Astrocyte (in vitro differentiated cells and primary cell): ENCODE data around the gene FFAR1. TPM values are rescaled to one million over a fixed set of nuclear protein-coding genes. Genes with fewer than 3 reads are reported as not detected.

ENCODE experiments used
- DNase-seq: peaks from one replicate; pipeline ENCODE4 v3.0.0-alpha.2; 2010; ENCODE audit warnings: low read depth
- FAIRE-seq: peaks from 2 replicates; lab custom pipeline; 2011; peaks lifted over from hg19 to GRCh38; lab: Jason Lieb, UNC
- H2AFZ ChIP-seq: 2 replicates; pipeline ENCODE4 v1.6.0; 2012; ENCODE audit warnings: low read depth, low read length, inconsistent platforms
- H3K27ac ChIP-seq: 2 replicates; pipeline ENCODE4 v1.5.1; 2011; ENCODE audit warnings: low read depth, low read length, inconsistent platforms
- H3K27me3 ChIP-seq: 2 replicates; pipeline ENCODE4 v1.6.0; 2011; ENCODE audit warnings: low read length, inconsistent platforms; ENCODE audit not compliant: insufficient read depth
- H3K36me3 ChIP-seq: 2 replicates; pipeline ENCODE4 v1.5.1; 2011; ENCODE audit warnings: low read length, inconsistent platforms; ENCODE audit not compliant: insufficient read depth
- H3K4me1 ChIP-seq: 2 replicates; pipeline ENCODE4 v1.5.1; 2011; ENCODE audit warnings: low read length, inconsistent platforms; ENCODE audit not compliant: insufficient read depth
- H3K4me2 ChIP-seq: 2 replicates; pipeline ENCODE4 v1.6.0; 2012; ENCODE audit warnings: low read length, inconsistent platforms
- H3K4me3 ChIP-seq: 2 replicates; pipeline ENCODE4 v1.5.1; 2011; ENCODE audit warnings: low read depth, mild to moderate bottlenecking, low read length, inconsistent platforms; ENCODE audit not compliant: insufficient read depth
- H3K79me2 ChIP-seq: 2 replicates; pipeline ENCODE4 v1.6.0; 2012; ENCODE audit warnings: mild to moderate bottlenecking, low read length, inconsistent platforms; ENCODE audit not compliant: insufficient read depth
- H3K9ac ChIP-seq: 2 replicates; pipeline ENCODE4 v1.6.0; 2012; ENCODE audit warnings: mild to moderate bottlenecking, low read length, inconsistent platforms
- H3K9me3 ChIP-seq: 2 replicates; pipeline ENCODE4 v1.5.1; 2012; ENCODE audit warnings: low read depth, mild to moderate bottlenecking, low read length, inconsistent platforms; ENCODE audit not compliant: insufficient read depth
- H4K20me1 ChIP-seq: 2 replicates; pipeline ENCODE4 v1.6.0; 2012; ENCODE audit warnings: low read length, inconsistent platforms; ENCODE audit not compliant: insufficient read depth
- H3K27ac Mint-ChIP-seq: one replicate; pipeline ENCODE4 v1.8.0; 2021; ENCODE audit warnings: mild to moderate bottlenecking, mixed read lengths; ENCODE audit not compliant: unreplicated experiment
- H3K27me3 Mint-ChIP-seq: one replicate; pipeline ENCODE4 v1.8.0; 2021; ENCODE audit warnings: low read depth, mixed read lengths; ENCODE audit not compliant: unreplicated experiment
- H3K36me3 Mint-ChIP-seq: one replicate; pipeline ENCODE4 v1.8.0; 2021; ENCODE audit warnings: low read depth, mixed read lengths; ENCODE audit not compliant: unreplicated experiment
- H3K4me1 Mint-ChIP-seq: one replicate; pipeline ENCODE4 v1.8.0; 2021; ENCODE audit warnings: low read depth, mixed read lengths; ENCODE audit not compliant: unreplicated experiment
- H3K4me3 Mint-ChIP-seq: one replicate; pipeline ENCODE4 v1.8.0; 2021; ENCODE audit warnings: mild to moderate bottlenecking, moderate library complexity, mixed read lengths; ENCODE audit not compliant: unreplicated experiment
- H3K9me3 Mint-ChIP-seq: one replicate; pipeline ENCODE4 v1.8.0; 2021; ENCODE audit warnings: mild to moderate bottlenecking, mixed read lengths; ENCODE audit not compliant: unreplicated experiment
- CTCF ChIP-seq: IDR thresholded peaks from 2 replicates; pipeline ENCODE4 v1.5.1; 2011; ENCODE audit warnings: low read depth, mild to moderate bottlenecking, inconsistent platforms, low read length, moderate library complexity; ENCODE audit not compliant: insufficient read depth
- EZH2 ChIP-seq: IDR thresholded peaks from 2 replicates; pipeline ENCODE4 v1.6.1; 2012; ENCODE audit warnings: mild to moderate bottlenecking, low read length, inconsistent platforms; ENCODE audit not compliant: insufficient read depth
- total RNA-seq: library from RNA; stranded (reverse); gene quantifications from 2 replicates; pipeline ENCODE4 v1.2.1, GENCODE V29; 2021

Gene FFAR1
- total RNA-seq, 1 donor from 2014 or later = not detected

- H3K4me1 Mint-ChIP-seq = peaks cover 3% of the 10 kb centered on the region
- Histone ChIP-seq H3K79me2 (no peaks in the 10 kb centered on the region), H3K9ac (no peak overlapping the region), H3K27ac (no peak overlapping the region), H2AFZ (no peak overlapping the region), H3K4me1 (no peaks in the 10 kb centered on the region), H3K4me3 (no peak overlapping the region), H3K4me2 (no peak overlapping the region), H3K27me3 (peaks cover 3% of the 10 kb centered on the region), H3K36me3 (no peaks in the 10 kb centered on the region), H4K20me1 (no peaks in the 10 kb centered on the region), H3K9me3 (no peaks in the 10 kb centered on the region)
- no peaks in the 10 kb centered on the region for H3K36me3 Mint-ChIP-seq
- H3K27ac Mint-ChIP-seq = no peak overlapping the region
- DNase-seq = no peak
- H3K4me3 Mint-ChIP-seq = no peak overlapping the region
- H3K9me3 Mint-ChIP-seq = no peaks in the 10 kb centered on the region
- FAIRE-seq = no peak
- TF ChIP-seq EZH2 (no peak), CTCF (no peak)
- H3K27me3 Mint-ChIP-seq = peaks cover 51% of the 10 kb centered on the region
These were observed 2.2 kb downstream of the FFAR1 start for GRCh38 chr19:35349614-35350521.

DNA sequence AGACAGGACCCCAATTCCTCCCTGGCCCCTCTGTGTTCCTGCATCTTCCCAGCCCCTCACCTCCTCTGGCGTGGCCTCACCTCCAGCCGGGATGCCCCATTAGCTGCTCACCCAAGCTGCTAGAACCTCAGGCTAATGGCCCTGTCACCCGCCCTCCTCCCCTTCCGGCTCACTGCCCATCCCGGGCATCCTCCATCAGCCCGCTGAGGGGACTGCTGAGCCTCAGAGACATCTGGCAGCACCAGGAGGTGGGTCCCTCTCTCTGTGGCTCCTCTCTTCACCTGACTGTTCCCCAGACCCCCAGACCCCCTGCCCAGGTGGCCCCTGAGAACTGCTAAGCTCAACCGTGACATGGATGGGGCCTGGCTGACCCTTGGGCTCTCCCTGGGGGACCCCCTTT is 2.9 kb downstream of the FFAR1 start:
- Mint-ChIP-seq H3K27me3 (peaks cover 44% of the 10 kb centered on the region), H3K4me1 (peaks cover 3% of the 10 kb centered on the region), H3K4me3 (no peak overlapping the region), H3K36me3 (no peaks in the 10 kb centered on the region), H3K9me3 (no peaks in the 10 kb centered on the region), H3K27ac (no peak overlapping the region)
- Histone ChIP-seq H3K9me3 (no peaks in the 10 kb centered on the region), H3K36me3 (no peaks in the 10 kb centered on the region), H3K4me2 (no peak overlapping the region), H3K27ac (no peak overlapping the region), H3K27me3 (peaks cover 3% of the 10 kb centered on the region), H4K20me1 (no peaks in the 10 kb centered on the region), H2AFZ (no peak overlapping the region), H3K4me3 (no peak overlapping the region), H3K4me1 (no peaks in the 10 kb centered on the region), H3K9ac (no peak overlapping the region), H3K79me2 (no peaks in the 10 kb centered on the region)
- DNase-seq (no peak), FAIRE-seq (no peak)
- TF ChIP-seq EZH2 = no peak
- no peak for TF ChIP-seq CTCF
